HepG2 (cell line): ENCODE measurements around the gene GLRA1. TPM values are rescaled to one million over a fixed set of nuclear protein-coding genes. Genes with fewer than 3 reads are reported as not detected.

Experiments used
- ARNT ChIP-seq: fragments of 450-650 bp; IDR thresholded peaks from 2 replicates; pipeline ENCODE4 v1.6.1; 2017
- CEBPG ChIP-seq: IDR thresholded peaks from 2 replicates; pipeline ENCODE4 v1.6.1; 2016
- MATR3 ChIP-seq: sonication (generic); formaldehyde crosslinking; IDR thresholded peaks from 2 replicates; pipeline ENCODE4 v1.4.0; 2020; ENCODE audit warnings: missing genetic modification reagents
- NCOA2 ChIP-seq: sonication (generic); formaldehyde crosslinking; IDR thresholded peaks from 2 replicates; pipeline ENCODE4 v1.8.0; 2022; ENCODE audit warnings: inconsistent platforms
- NFATC3 ChIP-seq: sonication (generic); formaldehyde crosslinking; IDR thresholded peaks from 2 replicates; pipeline ENCODE4 v1.5.1; 2020; ENCODE audit warnings: mild to moderate bottlenecking, missing genetic modification reagents
- NFIC ChIP-seq: IDR thresholded peaks from 2 replicates; pipeline ENCODE4 v1.6.1; 2012; ENCODE audit warnings: mild to moderate bottlenecking, low read length, inconsistent platforms
- PHB2 ChIP-seq: fragments of 450-650 bp; IDR thresholded peaks from 2 replicates; pipeline ENCODE4 v1.6.1; 2018; ENCODE audit not compliant: partially characterized antibody
- PRDM10 ChIP-seq: sonication (generic); formaldehyde crosslinking; IDR thresholded peaks from 2 replicates; pipeline ENCODE4 v1.4.0; 2020; ENCODE audit warnings: low read depth, missing genetic modification reagents
- ZFP41 ChIP-seq: sonication (generic); formaldehyde crosslinking; IDR thresholded peaks from 2 replicates; pipeline ENCODE4 v1.4.0; 2020; ENCODE audit warnings: mild to moderate bottlenecking, missing genetic modification reagents, borderline replicate concordance
- ZNF205 ChIP-seq: IDR thresholded peaks from 2 replicates; pipeline ENCODE4 v1.6.1; 2018; ENCODE audit warnings: missing biosample characterization, missing genetic modification reagents
- ZNF512B ChIP-seq: sonication (generic); formaldehyde crosslinking; IDR thresholded peaks from 2 replicates; pipeline ENCODE4 v1.5.1; 2020; ENCODE audit warnings: missing genetic modification reagents, mild to moderate bottlenecking, borderline replicate concordance
- ZNF766 ChIP-seq: sonication (generic); formaldehyde crosslinking; IDR thresholded peaks from 2 replicates; pipeline ENCODE4 v1.5.0; 2020; ENCODE audit warnings: missing genetic modification reagents, borderline replicate concordance
- ZSCAN12 ChIP-seq: sonication (generic); formaldehyde crosslinking; IDR thresholded peaks from 2 replicates; pipeline ENCODE4 v1.9.0; 2021; ENCODE audit warnings: mild to moderate bottlenecking, missing genetic modification reagents
- ZSCAN30 ChIP-seq: sonication (generic); formaldehyde crosslinking; IDR thresholded peaks from 2 replicates; pipeline ENCODE4 v1.5.0; 2020; ENCODE audit warnings: mild to moderate bottlenecking, missing genetic modification reagents
- ZXDC ChIP-seq: sonication (generic); formaldehyde crosslinking; IDR thresholded peaks from 2 replicates; pipeline ENCODE4 v1.5.0; 2020; ENCODE audit warnings: mild to moderate bottlenecking, missing genetic modification reagents
- polyA plus RNA-seq, 8 experiments: library from polyadenylated mRNA; depleted of rRNA in 3 of 8; stranded (reverse) in 7 of 8; unstranded in 1 of 8; fragments of >200 nt; fragmentation: Illumina TruSeq in 4 of 8; extraction: Trizol in 4 of 8; gene quantifications; 2 replicates each; pipeline versions ENCODE4 v1.2.1 to v1.2.3, GENCODE V29; 2011 to 2016; ENCODE audit warnings: low read depth in 4 of 8, missing spikeins in 1 of 8, mixed read lengths in 1 of 8; ENCODE audit not compliant: insufficient read depth in 1 of 8
- total RNA-seq, 5 experiments: library from RNA; depleted of rRNA; stranded (reverse); fragments of >200 nt; fragmentation: Illumina TruSeq; extraction: Trizol; gene quantifications; 2 replicates each; pipeline ENCODE4 v1.2.3, GENCODE V29; 2016; ENCODE audit warnings: low read depth in 1 of 5
- TF ChIP-seq, protein P1 (sequence below): sonication (generic); formaldehyde crosslinking; IDR thresholded peaks from 2 replicates; pipeline ENCODE4 v1.4.0; 2020; ENCODE audit warnings: missing genetic modification reagents
- TF ChIP-seq, protein P2 (sequence below): sonication (generic); formaldehyde crosslinking; IDR thresholded peaks from 2 replicates; pipeline ENCODE4 v1.8.0; 2022; ENCODE audit warnings: mild to moderate bottlenecking, missing genetic modification reagents, moderate library complexity
- TF ChIP-seq, protein P3 (sequence below): sonication (generic); formaldehyde crosslinking; IDR thresholded peaks from 2 replicates; pipeline ENCODE4 v1.8.1; 2023; ENCODE audit warnings: missing genetic modification reagents, inconsistent platforms, borderline replicate concordance

GLRA1 gene
- total and polyA plus RNA-seq, 2 of the 13 experiments (the other 11 are each of a cell fraction or from before 2014, with no cell fraction given), result not detected

- no peak for TF ChIP-seq PHB2
- TF ChIP-seq ZSCAN12 (CRISPR knock-in tag), result no peak
- TF ChIP-seq ZNF205 (CRISPR knock-in tag), result 0 out of 2 replicates have a peak, but pooled peaks have one; percentile 29
- no peak for TF ChIP-seq NFATC3 (CRISPR knock-in tag)
- TF ChIP-seq PRDM10 (CRISPR knock-in tag), result no peak
- no peak for TF ChIP-seq MATR3 (CRISPR knock-in tag)
- peak; percentile 89 for TF ChIP-seq NFIC
- TF ChIP-seq ZNF512B, result no peak
- no peak for TF ChIP-seq ZFP41
- TF ChIP-seq, protein P1, sequence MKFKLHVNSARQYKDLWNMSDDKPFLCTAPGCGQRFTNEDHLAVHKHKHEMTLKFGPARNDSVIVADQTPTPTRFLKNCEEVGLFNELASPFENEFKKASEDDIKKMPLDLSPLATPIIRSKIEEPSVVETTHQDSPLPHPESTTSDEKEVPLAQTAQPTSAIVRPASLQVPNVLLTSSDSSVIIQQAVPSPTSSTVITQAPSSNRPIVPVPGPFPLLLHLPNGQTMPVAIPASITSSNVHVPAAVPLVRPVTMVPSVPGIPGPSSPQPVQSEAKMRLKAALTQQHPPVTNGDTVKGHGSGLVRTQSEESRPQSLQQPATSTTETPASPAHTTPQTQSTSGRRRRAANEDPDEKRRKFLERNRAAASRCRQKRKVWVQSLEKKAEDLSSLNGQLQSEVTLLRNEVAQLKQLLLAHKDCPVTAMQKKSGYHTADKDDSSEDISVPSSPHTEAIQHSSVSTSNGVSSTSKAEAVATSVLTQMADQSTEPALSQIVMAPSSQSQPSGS (CRISPR knock-in tag), result peak; percentile 47; the same call in 1 of the 2 replicates
- TF ChIP-seq ZNF766 (CRISPR knock-in tag), result no peak
- TF ChIP-seq NCOA2 (CRISPR knock-in tag), result peak; percentile 94
- TF ChIP-seq, protein P2, sequence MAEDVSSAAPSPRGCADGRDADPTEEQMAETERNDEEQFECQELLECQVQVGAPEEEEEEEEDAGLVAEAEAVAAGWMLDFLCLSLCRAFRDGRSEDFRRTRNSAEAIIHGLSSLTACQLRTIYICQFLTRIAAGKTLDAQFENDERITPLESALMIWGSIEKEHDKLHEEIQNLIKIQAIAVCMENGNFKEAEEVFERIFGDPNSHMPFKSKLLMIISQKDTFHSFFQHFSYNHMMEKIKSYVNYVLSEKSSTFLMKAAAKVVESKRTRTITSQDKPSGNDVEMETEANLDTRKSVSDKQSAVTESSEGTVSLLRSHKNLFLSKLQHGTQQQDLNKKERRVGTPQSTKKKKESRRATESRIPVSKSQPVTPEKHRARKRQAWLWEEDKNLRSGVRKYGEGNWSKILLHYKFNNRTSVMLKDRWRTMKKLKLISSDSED (CRISPR knock-in tag), result no peak
- TF ChIP-seq ZSCAN30 (CRISPR knock-in tag), result no peak
- peak; percentile 66 for TF ChIP-seq CEBPG (CRISPR knock-in tag)
- TF ChIP-seq, protein P3, sequence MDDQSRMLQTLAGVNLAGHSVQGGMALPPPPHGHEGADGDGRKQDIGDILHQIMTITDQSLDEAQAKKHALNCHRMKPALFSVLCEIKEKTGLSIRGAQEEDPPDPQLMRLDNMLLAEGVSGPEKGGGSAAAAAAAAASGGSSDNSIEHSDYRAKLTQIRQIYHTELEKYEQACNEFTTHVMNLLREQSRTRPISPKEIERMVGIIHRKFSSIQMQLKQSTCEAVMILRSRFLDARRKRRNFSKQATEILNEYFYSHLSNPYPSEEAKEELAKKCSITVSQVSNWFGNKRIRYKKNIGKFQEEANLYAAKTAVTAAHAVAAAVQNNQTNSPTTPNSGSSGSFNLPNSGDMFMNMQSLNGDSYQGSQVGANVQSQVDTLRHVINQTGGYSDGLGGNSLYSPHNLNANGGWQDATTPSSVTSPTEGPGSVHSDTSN (CRISPR knock-in tag), result no peak
- TF ChIP-seq ZXDC (CRISPR knock-in tag), result no peak
- TF ChIP-seq ARNT, result no peak
Measured at GRCh38 chr5:151819830-151820229, 104.8 kb downstream of the GLRA1 start (continued).
